GM11168 (cell line): Measurements from ENCODE around the gene JUND.

Source experiments
- in situ Hi-C: fragments of 300-500 bp; cut with MboI; formaldehyde crosslinking; loops from one replicate; pipeline ENCODE4 v1.12.0; 2022; ENCODE audit warnings: low sequenced_read_pairs; ENCODE audit not compliant: unreplicated experiment

JUND gene

GRCh38 chr19:18274219-18274780, 7.1 kb downstream of the JUND start, which contains the start of gene IQCN:
TSS of gene IQCN (minus strand) at chr19:18274452. CDS start at chr19:18269478, 4,974 bp downstream.
- in situ Hi-C loops: no loop called here

GRCh38 chr19:18273561-18274218, 7.7 kb downstream of the JUND start:
- in situ Hi-C loops: no loop called here

DNA sequence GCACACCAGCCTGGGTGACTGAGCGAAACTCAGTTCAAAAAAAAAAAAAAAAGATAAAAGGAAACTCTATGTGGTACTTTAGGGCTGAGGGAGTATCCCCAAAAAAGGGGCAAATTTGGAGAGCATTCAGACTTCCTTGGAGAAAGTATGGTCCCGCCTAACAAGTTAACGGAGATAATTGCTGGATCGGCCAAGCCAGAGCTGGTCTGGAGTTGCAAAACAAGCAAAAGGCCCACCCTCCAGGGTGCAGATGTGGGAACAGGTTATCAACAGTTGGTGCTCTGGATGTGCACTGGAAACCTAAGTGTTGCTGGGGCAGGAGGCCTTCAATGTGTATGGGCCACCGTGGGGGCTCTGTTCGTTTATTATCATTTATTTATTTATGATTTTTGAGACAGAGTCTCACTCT, 10.0 kb downstream of the JUND start:
- in situ Hi-C loops: no loop called here

- in situ Hi-C loops: no loop called here
These were observed 11.1 kb downstream of the JUND start for GRCh38 chr19:18270326-18270725.

GRCh38 chr19:18269070-18269723, 12.2 kb downstream of the JUND start:
- in situ Hi-C loops: no loop called here

DNA sequence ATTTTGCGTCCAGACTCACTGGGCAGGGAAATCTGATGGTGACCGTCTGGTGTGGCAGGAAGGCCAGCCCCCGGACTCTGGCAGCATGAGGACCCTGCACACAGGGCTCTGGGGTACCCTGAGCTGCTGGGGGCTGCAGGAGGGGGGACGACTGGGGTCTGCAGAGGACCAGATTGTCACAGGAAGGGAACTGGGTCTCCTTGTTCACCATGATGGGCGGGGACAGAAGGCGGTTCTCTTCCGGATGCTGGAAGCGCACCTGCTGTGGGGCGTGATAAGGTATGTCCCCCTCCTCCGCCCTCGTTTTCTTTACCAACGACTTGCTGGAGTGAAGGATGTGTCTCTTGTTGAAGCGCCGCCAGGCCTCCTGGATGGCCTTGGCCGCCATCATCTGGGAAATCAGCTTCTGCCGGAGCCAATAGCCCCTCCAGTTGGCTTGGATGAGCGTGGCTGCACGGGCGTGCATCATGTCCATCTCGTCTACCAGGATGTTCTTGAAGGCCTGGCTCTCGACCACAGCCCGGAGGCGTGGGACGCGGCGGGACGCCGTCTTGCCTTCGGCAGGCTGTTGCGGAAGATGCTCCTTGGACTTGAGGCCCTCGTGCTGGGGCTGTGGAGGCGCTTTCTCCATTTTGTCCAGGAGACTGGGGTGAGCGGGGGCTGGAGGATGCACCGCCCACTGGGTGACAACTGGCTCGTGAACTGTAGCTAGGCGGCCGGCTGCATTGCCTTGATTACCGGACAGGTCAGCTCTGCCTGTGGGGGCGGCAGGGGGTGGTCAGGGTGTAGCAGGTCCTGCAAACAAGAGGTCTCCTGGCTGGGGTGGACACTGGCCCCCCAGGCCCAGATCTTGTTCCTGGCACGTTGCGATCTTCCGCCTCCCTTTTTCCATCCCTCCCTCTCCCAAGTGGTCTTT, 14.4 kb downstream of the JUND start:
- in situ Hi-C loops: no loop called here

DNA sequence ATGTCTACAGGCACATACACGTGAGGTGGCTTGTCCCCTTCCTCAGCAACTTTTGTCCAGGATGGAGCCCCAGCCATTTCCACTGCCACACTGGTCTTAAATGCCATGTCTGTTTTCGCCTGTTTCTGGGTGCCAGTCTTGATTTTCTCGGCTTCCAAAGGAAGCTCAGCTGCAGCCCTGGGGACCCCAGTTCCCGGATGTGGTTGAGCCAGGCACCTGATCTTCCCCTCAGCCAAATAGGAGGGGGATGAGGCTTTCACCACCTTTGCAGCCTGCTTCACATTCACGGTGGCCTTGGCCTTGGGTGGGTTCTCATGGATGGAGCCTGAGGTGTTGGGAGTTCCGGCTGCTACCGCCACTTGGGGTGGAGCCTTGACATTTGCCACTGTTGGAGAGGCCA, 15.8 kb downstream of the JUND start:
- in situ Hi-C loops: no loop called here

GRCh38 chr19:18264971-18265540, 16.4 kb downstream of the JUND start:
- in situ Hi-C loops: no loop called here

- in situ Hi-C loops: no loop called here
These were observed 17.1 kb downstream of the JUND start for GRCh38 chr19:18264137-18264854.

- in situ Hi-C loops: no loop called here
These were observed 17.9 kb downstream of the JUND start for GRCh38 chr19:18263324-18264136.

DNA sequence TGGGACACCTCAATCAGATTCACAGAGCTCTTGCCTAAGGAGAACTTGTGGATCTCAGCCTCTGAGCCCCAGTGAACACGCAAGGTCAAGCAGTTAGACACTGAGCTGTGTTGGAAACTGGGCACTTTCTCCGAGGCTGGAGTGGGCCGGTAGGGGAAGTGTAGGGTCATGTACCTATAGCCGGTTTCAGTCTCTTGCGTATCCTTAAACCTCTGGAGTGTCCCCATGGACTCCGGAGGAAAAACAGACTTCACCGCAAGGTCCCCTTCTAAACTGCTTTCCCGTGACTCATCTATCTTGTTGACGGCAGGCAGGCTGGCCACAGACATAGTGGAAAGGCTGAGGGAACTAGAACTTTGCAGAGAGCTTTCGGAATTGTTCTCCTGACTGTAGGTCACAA, 18.5 kb downstream of the JUND start:
- in situ Hi-C loops: no loop called here

DNA sequence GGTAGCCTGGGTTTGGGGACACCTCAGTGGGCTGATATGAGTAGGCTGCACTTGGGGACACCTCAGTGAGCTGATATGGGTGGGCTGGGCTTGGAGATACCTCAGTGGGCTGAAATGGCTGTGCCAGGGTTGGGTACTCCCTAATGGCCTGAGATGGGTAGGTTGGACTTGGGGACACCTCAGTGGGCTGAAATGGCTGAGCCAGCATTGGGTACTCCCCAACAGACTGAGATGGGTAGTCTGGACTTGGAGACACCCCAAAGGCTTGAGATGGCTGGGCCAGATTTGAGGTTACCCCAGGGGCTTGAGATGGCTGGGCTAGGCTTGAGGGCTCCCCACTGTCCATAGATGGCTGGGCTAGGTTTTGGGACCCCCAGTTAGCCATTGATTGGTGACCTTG, 19.3 kb downstream of the JUND start:
- in situ Hi-C loops: no loop called here

GRCh38 chr19:18261474-18261873, 19.9 kb downstream of the JUND start:
- in situ Hi-C loops: no loop called here

DNA sequence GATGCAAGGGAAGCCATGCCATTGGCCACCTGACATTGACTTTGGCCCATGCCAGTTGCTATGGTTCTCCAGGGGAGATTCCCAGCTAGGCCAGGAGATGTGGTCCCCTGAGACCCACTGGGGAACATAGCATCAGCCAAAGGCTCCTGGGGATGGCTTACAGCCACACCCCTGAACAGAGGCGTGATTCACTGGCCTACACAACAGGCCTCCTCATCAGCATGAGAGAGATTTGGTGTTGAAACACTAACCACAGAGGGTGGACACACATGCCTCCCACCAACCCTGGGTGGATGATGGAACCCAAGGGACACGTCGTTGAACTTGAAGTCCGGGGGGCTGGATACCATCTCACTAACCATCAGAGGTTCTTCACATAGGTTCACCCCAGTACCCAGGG, 21.5 kb downstream of the JUND start:
- in situ Hi-C loops: loop anchor here (5.0 kb wide), 1 partner anchor 48 kb away; no protein-coding TSS in a partner anchor

DNA sequence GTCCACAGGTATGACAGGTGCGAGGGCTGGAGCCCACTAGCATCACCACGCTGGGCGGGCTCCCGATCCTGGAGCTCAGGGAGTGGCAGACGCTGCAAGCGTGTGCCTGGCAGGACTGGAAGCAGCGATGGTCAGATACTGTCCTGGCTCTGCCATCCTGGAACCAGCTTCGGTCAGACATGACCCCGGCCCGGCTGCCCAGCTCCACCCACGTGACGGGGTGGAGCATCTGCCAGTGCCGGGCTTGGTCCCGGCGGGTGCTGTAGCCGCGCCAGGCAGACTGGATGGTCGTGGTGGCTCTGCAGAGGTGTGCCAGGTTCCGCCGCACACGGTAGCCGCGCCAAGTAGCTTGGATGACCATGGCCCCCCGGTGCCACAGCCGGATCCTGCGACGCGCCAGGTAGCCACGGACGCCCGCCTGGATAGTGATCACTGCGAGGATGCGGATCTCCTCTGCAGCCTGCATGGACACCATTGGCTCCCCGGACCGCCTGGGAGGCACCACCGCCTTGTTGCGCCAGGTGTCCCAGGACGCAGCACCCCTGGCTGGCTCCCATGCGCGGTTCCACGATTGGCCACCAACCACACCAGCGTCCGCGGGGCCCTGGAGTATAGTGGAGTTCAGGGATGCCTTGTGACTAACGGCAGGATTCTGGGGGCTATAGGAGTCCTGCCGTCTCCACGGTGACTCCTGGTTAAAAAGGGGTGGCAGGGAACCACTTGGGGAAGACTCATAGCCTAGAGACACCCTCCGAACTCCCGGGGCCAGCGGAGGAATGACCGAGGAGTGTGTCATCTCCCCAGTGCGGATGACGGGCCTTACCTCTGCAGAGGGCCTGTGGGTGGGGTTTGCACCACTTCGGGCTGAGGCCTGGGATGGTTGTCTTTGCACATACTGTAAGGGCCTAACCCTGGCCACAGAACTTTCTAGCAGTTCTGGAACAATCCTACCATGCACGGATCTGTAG, 23.6 kb downstream of the JUND start:
- in situ Hi-C loops: loop anchor here (5.0 kb wide), 1 partner anchor 45 kb away; no protein-coding TSS in a partner anchor

DNA sequence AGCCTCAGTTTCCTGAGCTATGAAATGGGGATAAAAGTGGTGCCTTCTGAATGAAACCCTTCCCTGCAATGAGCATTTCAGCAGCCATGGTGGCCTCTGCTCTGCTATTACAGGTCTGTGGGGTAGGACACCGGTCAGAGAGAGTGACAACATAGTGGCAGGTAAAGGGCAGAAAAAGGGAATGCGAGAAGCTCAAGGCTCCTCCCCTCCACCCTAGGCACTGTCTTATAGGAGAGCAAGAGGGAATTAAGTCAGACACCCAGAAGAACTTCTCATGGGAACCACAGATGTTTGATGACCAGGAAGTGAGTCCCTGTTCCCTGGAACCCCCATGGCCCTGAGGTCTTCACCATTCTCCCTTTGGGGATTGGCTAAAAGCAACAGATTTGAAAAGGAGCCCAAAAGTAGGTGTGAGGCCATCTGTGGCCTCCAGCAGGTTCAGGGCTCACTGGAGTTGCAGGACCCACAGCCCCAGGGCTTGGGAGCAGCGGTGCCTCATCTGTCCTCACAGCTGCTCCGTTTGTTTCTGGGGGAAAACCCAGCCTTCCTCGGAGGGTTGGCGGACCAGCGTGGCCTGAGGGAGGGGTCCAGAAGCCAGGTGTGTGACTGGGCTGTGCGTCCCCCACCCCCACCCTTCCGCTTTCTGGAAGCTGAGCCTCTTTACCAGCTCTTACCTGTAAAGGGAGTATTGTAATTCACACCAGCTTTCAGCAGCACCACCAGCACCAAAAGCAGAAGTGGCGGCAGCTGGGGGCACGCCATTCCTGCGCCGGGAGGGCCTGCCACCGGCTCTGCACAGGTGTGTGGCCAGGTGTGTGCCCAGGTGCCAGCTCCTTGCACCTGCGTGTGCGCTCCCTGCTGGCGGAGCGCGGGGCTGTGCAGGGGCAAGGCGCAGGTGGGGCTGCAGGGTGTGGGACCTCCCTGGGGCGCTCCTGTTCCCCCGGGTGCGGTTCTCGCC, 26.6 kb downstream of the JUND start:
- in situ Hi-C loops: loop anchor here (5.0 kb wide), 1 partner anchor 43 kb away; no protein-coding TSS in a partner anchor
